GM10847 (cell line): ENCODE data around the gene NSMCE4A.

Experiments
- POLR2A ChIP-seq: IDR thresholded peaks from 2 replicates; pipeline ENCODE4 v1.6.1; 2011; ENCODE audit not compliant: insufficient read length; ENCODE audit errors: extremely low read depth

NSMCE4A gene

GRCh38 chr10:121919666-121920065, 55.4 kb downstream of the NSMCE4A start:
- TF ChIP-seq POLR2A = no peak

- no peak for TF ChIP-seq POLR2A
Observed at GRCh38 chr10:121914661-121915060, 60.4 kb downstream of the NSMCE4A start.

DNA sequence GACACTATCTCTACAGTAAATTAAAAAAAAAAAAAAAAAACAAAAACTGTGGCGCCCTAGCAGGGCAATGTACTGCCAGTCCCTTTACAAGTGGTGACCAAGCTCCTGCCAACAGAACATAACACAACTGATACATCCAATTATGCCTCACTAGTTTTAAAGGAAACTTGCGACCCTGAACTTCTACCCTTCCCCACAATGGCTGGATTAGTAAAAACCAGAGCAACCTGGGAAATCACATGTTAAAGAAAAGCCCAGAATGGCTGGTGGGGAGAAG, 63.7 kb downstream of the NSMCE4A start:
- TF ChIP-seq POLR2A = no peak

DNA sequence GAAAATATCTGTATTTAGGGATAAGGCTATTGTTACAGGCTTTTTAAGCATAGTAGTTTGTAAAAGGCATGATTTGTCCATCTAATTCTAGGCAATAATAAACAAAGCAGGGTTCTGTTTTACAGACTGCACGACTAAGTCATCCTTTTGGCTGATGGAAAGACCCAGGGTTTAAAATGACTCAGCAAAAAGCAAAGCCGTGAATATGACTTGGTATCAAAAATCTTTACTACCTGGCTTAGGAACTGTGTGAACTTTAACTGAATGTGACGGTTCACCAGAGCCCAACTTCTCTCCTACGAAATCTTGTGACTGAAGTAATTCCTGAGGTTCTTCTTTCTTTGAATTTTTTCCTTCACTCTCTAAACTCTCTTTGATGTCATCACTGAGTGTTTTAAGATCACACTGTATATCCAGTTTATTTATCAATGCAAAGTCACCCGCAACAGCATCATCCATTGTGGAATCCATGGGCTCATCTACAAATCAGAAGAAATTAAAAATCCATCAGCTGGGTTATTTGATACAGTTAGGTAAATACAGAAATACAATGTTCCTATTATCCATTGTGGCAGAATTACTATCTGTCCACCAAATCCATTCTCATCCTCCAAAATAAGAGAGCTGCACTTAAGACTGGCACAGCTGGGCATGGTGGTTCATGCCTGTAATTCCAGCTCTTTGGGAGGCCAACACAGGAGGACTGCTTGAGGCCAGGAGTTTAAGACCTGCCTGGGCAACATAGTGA, 64.2 kb downstream of the NSMCE4A start:
- TF ChIP-seq POLR2A = no peak
